Epithelial cell of esophagus (primary cell): ENCODE data around the gene PASK.
"Not testable (repeated sequence)": the region's sequence is repeated elsewhere in the genome, so short reads cannot be mapped to it uniquely, and the experiment has no call there.

Experiments
- DNase-seq: peaks from one replicate; pipeline ENCODE4 v3.0.0; 2010; ENCODE audit warnings: low read depth
- H3K4me3 ChIP-seq: 2 replicates; pipeline ENCODE4 v1.5.1; 2011; ENCODE audit warnings: mild to moderate bottlenecking, low read length, control low read depth
- CTCF ChIP-seq: IDR thresholded peaks from 2 replicates; pipeline ENCODE4 v1.5.1; 2011; ENCODE audit warnings: low read depth, mild to moderate bottlenecking, low read length, control low read depth, inconsistent platforms; ENCODE audit not compliant: insufficient read depth; ENCODE audit errors: missing control alignments

PASK gene

GRCh38 chr2:241148891-241149674 lies at the start of gene PASK:
Gene PASK, minus strand, starts transcription at chr2:241149472. Its CDS starts 6,440 bp downstream, at chr2:241143032.
- no peak for TF ChIP-seq CTCF
- peak within 1 kb of the TSS; percentile 75 for H3K4me3 ChIP-seq
- DNase-seq: peak; percentile 99

GRCh38 chr2:241198381-241199279 lies 49.4 kb upstream of the PASK start:
- TF ChIP-seq CTCF: no peak
- H3K4me3 ChIP-seq: no peak overlapping the region
- no peak for DNase-seq

- TF ChIP-seq CTCF: no peak
- H3K4me3 ChIP-seq: no peak overlapping the region
- DNase-seq: no peak
These were observed 48.7 kb upstream of the PASK start for GRCh38 chr2:241197947-241198346.

GRCh38 chr2:241197246-241197645 lies 48.0 kb upstream of the PASK start:
- not testable (repeated sequence) for H3K4me3 ChIP-seq, DNase-seq

- no peak for TF ChIP-seq CTCF
- no peak overlapping the region for H3K4me3 ChIP-seq
- DNase-seq: no peak
These were observed 46.3 kb upstream of the PASK start for GRCh38 chr2:241195506-241196130.

GRCh38 chr2:241194811-241195210 lies 45.5 kb upstream of the PASK start:
- H3K4me3 ChIP-seq: no peak overlapping the region
- DNase-seq: no peak
- TF ChIP-seq CTCF: no peak

GRCh38 chr2:241193271-241193670 lies 44.0 kb upstream of the PASK start:
- H3K4me3 ChIP-seq: no peak overlapping the region
- TF ChIP-seq CTCF: no peak
- DNase-seq: no peak
